HG02798 (cell line): ENCODE measurements around the gene SEMA7A.

Source experiments
- ATAC-seq: cut with Tn5 transposase; IDR thresholded peaks from one replicate; pipeline ENCODE4 v1.9.1; 2021; ENCODE audit warnings: mild to moderate bottlenecking; ENCODE audit not compliant: unreplicated experiment, poor library complexity

The SEMA7A gene

GRCh38 chr15:74419432-74419831, 14.3 kb downstream of the SEMA7A start:
- ATAC-seq = no peak

GRCh38 chr15:74418575-74419338, 15.0 kb downstream of the SEMA7A start:
- ATAC-seq = no peak

- ATAC-seq = no peak
These were observed 16.1 kb downstream of the SEMA7A start for GRCh38 chr15:74417670-74418069.

- ATAC-seq = no peak
These were observed 16.5 kb downstream of the SEMA7A start for GRCh38 chr15:74417225-74417624.

GRCh38 chr15:74415966-74416916, 17.5 kb downstream of the SEMA7A start:
- ATAC-seq = no peak

GRCh38 chr15:74414603-74415338, 19.0 kb downstream of the SEMA7A start:
- no peak for ATAC-seq

GRCh38 chr15:74414081-74414580, 19.6 kb downstream of the SEMA7A start:
- no peak for ATAC-seq

- no peak for ATAC-seq
These were observed 20.2 kb downstream of the SEMA7A start for GRCh38 chr15:74413350-74414080.

- no peak for ATAC-seq
These were observed 21.6 kb downstream of the SEMA7A start for GRCh38 chr15:74412159-74412558.

- no peak for ATAC-seq
These were observed 22.1 kb downstream of the SEMA7A start for GRCh38 chr15:74411686-74412085.

GRCh38 chr15:74410502-74410901, 23.3 kb downstream of the SEMA7A start:
- ATAC-seq = no peak

GRCh38 chr15:74409225-74409624, 24.5 kb downstream of the SEMA7A start:
- ATAC-seq = no peak

- no peak for ATAC-seq
These were observed 24.9 kb downstream of the SEMA7A start for GRCh38 chr15:74408815-74409214.

GRCh38 chr15:74408385-74408784, 25.4 kb downstream of the SEMA7A start:
- no peak for ATAC-seq

GRCh38 chr15:74406992-74407705, 26.6 kb downstream of the SEMA7A start:
- no peak for ATAC-seq

GRCh38 chr15:74406517-74406916, 27.2 kb downstream of the SEMA7A start:
- ATAC-seq = no peak

- no peak for ATAC-seq
These were observed 27.9 kb downstream of the SEMA7A start for GRCh38 chr15:74405823-74406222.

GRCh38 chr15:74403991-74404563, 29.7 kb downstream of the SEMA7A start:
- ATAC-seq = peak; percentile 37

GRCh38 chr15:74403588-74403919, 30.2 kb downstream of the SEMA7A start:
- ATAC-seq = no peak
